ENCODE measurements around the gene RXRB.

GRCh38 chr6:33235221-33235634, 34.8 kb upstream of the RXRB start:
- TF ChIP-seq POLR2A (IDR thresholded peaks at IDR 0.05; ENCODE audit: low read length) (no peak), GATA1 (IDR thresholded peaks at IDR 0.05; ENCODE audit: low read depth, low read length) (no peak)
